ENCODE data around the gene PRDM4.

GRCh38 chr12:107774349-107775029 lies 13.6 kb upstream of the PRDM4 start, which contains the start of gene ASCL4:
- TF ChIP-seq, protein P1, sequence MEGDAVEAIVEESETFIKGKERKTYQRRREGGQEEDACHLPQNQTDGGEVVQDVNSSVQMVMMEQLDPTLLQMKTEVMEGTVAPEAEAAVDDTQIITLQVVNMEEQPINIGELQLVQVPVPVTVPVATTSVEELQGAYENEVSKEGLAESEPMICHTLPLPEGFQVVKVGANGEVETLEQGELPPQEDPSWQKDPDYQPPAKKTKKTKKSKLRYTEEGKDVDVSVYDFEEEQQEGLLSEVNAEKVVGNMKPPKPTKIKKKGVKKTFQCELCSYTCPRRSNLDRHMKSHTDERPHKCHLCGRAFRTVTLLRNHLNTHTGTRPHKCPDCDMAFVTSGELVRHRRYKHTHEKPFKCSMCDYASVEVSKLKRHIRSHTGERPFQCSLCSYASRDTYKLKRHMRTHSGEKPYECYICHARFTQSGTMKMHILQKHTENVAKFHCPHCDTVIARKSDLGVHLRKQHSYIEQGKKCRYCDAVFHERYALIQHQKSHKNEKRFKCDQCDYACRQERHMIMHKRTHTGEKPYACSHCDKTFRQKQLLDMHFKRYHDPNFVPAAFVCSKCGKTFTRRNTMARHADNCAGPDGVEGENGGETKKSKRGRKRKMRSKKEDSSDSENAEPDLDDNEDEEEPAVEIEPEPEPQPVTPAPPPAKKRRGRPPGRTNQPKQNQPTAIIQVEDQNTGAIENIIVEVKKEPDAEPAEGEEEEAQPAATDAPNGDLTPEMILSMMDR (IDR thresholded peaks at IDR 0.05), result no peak
- TF ChIP-seq POLR2A (IDR thresholded peaks at IDR 0.05), result no peak
